HG02571 (cell line): ENCODE results near the gene F2R.
"Not testable (repeated sequence)": the region's sequence is repeated elsewhere in the genome, so short reads cannot be mapped to it uniquely, and the experiment has no call there.

Experiments used
- ATAC-seq: cut with Tn5 transposase; IDR thresholded peaks from one replicate; pipeline ENCODE4 v1.9.1; 2021; ENCODE audit warnings: mild to moderate bottlenecking, moderate library complexity; ENCODE audit not compliant: unreplicated experiment

F2R gene

DNA sequence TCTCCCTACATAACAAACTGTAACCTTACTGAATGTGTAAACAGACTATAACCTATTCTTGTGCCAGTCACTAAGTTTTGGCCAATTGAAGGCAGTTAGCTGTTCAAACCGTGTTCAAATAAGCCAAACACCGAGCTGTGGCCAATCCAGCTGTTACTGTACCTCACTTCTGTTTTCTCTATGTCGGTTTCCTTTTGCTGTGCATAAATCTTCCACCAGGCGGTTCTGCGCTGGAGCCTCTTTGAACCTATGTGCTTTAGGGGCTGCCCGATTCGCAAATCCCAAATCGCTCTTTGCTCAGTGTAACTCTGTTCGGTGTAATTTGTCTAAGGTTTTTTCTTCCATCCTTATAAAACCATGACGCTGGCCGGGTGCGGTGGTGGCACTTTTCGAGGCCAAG, 31.8 kb downstream of the F2R start:
- ATAC-seq = no peak

DNA sequence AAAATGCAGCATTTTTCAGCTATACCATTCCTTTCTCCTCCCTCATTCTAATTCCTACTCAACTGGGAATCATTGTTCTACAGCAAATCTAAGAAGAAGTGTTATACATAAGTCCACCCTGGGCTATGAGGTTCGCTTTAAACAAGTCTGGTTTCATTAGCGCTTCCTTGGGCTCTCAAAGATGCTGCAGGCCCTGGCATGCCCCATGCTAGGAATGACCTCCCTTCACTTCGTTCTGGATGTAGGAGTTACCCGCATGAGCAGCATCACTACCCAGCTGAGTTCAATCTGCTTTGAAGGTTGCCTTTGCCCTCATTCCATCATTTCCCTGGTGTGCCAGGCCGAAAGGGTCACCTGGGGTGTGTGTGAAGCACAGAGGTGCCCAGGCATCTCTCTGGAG, 35.4 kb downstream of the F2R start:
- no peak for ATAC-seq

- no peak for ATAC-seq
Observed at GRCh38 chr5:76754668-76755078, 38.7 kb downstream of the F2R start.

DNA sequence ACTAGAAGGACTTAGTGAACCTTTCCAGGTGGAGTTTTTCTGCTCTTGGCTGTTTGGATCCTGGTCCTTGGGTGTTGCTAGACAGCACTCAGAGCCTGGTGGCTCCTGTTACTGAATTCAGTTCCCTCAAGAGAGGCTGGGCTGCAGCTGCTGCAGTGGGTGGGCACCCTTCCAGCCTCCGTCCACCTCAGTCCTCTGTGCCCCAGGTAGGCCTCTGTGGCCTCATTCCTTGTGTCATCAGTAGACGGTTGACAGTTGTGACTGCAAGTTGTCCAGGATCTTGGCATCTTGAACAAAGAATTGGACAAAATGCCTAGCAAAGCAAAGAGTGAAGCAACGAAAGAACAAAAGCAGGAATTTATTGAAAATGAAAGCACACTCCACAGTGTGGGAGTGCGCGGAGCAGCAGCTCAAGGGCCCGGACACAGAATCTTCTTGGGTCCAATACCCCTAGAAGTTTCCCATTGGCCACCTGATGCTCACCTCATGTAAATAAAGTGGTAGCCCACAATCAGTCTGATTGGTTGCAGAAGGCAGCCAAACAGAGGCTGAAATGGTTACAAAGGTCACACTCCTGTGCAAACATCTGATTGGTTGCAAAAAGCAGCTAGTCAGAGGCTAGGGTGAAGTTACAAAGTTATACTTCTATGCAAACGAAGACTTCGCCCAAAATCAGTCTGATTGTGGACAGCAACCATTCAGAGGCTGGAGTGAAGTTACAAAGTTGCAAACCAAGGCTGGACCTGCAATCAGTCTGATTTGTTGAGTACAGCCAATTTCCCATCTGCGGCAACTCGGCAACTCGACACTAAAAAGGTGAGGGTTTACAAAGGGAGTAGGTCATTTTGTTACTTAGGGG, 40.1 kb downstream of the F2R start:
- ATAC-seq = no peak

DNA sequence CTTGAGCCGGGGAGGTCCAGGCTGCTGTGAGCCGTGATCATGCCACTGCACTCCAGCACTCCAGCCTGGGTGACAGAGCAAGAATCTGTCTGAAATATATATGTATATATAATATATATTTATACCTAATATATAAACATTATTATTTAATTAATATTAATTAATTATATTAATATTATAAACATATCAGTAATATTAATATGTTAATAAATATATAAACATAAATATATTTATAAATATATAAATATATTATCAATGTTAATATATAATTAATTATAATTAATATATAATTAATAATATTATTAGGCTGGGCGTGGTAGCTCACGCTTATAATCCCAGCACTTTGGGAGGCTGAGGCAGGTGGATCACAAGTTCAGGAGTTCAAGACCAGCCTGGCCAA, 41.1 kb downstream of the F2R start:
- ATAC-seq = no peak

GRCh38 chr5:76761118-76761517, 45.2 kb downstream of the F2R start:
- ATAC-seq = not testable (repeated sequence)

DNA sequence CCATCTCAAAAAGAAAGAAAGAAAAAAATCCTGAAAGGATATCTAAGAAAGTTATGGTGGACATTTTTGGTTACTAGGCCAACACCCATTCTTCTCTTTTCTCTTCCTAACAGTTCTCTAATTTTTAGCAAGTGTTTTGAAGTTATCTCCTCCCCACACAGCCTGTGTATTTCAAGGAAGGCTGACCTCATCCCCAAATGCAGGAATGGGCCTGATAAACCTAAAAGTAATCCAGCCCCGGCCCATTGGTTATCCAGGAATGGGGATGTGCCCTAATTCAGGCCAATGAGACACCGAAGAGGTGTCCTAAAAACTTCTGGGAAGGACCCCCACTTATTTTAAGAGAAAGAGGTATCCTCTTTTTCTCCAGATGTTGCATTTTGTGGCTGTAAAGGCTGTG, 46.6 kb downstream of the F2R start:
- ATAC-seq = no peak

DNA sequence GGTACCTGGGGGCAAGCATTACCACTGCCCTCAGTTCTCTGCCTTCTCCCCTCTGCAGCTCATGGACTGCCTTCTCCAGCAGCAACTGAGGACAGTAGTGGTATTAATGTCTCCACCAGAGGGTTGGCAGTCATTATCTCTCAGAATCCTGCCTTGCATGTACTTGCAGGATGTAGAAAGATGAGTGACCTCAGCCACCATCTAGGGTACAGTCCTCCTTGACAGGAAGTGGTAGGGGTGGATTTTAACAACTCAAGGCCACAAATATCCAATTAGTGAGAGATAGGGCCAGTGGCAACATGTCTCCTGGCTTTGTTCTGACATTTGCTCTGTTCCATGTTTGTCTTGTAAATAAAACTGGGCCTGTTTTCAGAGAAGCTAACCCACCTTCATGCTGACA, 47.2 kb downstream of the F2R start:
- ATAC-seq = no peak

DNA sequence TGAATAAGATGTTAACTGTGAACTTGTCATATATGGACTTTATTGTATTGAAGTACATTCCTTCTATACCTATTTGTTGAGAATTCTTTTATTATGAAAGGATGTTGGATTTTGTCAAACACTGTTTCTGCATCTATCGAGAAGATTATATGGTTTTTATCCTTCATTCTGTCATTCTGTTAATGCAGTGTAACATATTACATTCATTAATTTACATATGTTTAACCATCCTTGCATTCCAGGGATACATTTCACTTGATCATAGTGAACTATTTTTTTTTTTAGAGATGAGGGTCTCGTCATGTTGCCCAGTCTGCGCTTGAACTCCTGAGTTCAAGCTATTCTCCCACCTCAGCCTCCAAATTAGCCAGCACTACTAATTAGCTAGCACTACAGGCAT, 48.4 kb downstream of the F2R start:
- no peak for ATAC-seq

DNA sequence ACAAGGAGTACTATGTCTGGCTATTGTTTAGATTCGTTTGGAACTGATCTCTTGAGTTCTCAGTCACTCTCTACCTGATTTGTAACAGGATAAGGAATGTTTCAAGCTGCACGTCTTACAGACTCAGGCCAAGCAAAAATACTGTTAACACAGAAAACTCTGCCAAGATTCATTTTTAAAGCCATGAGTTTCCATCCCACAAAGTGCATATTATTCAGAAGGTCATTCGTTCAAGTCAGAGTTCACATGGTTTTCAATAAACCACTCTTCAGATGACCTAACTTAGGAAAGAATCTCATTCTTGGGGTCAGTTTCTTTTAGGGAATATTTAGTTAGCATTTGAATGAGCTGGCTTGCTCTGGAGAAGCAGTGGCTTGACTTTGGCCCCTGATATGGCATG, 49.3 kb downstream of the F2R start:
- ATAC-seq = no peak

DNA sequence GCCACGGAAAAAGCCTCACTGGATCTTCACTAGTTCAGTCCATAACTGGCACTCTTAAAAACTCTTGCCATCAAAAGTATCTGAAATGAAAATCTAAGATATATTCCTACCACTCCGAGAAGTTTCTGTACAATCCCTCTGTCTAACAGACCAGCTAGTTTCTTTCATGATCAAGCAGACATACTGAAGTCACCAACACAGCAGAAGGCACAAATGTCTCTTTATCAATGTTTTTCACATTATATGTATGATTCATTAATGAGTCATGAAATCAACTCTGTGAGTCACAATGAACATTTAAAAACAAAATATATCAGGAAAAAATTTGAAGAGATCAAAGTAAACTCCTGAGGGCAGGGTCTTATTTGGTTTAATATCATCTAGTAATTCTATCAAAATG, 50.8 kb downstream of the F2R start:
- ATAC-seq = no peak

- ATAC-seq = not testable (repeated sequence)
Observed at GRCh38 chr5:76771041-76771440, 55.1 kb downstream of the F2R start.

GRCh38 chr5:76771705-76772405, 55.9 kb downstream of the F2R start:
- ATAC-seq = no peak

DNA sequence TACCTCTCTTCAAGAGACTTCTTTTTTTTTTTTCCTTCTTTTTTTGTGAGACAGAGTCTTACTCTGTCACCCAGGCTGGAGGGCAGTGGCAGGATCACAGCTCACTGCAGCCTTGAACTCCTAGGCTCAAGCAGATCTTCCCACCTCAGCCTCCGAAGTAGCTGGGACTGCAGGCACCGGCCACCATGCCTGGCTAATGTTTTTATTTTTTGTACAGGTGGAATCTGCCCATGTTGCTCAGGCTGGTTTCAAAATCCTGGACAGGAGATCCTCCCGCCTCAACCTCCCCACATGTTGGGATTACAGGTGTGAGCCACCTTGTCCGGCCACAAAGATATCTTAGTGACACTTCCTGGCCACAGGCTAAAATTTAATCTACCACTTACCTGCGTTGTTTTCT, 60.0 kb downstream of the F2R start:
- ATAC-seq = no peak

DNA sequence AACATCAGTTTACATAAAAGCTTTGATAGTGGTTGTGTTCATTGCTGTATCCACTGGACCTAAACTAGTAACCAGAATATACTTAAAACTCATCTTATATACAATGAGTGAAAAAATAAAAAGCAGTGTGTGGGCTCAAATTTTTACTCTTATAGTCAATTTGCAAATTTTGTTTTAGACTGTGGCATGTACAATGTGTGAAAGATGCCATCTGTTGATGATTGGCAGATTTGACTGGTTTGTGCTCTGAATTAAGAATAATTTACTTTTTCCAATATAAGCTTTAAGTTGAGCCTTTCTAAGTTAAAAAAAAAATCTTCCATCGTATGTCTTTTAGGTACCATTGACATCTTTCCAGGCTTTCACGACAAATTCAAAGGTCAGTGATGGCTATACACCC, 60.5 kb downstream of the F2R start:
- ATAC-seq = no peak

DNA sequence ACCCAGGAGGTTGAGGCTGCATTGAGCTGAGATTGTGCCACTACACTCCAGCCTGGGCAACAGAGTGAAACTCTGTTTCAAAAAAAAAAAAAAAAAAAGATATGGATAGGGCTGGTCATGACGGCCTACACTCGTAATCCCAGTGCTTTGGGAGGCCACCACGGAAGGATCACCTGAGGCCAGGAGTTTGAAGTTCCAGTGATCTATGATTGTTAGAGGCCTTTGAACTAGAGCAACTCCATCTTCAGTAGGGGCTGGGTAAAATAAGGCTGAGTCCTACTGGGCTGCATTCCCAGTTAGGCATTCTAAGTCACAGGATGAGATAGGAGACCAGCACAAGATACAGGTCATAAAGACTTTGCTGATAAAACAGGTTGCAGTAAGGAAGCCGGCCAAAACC, 64.7 kb downstream of the F2R start:
- ATAC-seq = not testable (repeated sequence)

- no peak for ATAC-seq
Observed at GRCh38 chr5:76781775-76782174, 65.8 kb downstream of the F2R start.

- no peak for ATAC-seq
Observed at GRCh38 chr5:76782444-76782843, 66.5 kb downstream of the F2R start.
